NT2/D1 (cell line): ENCODE data around the gene KLHL6.

Source experiments
- SUZ12 ChIP-seq: IDR thresholded peaks from 2 replicates; pipeline ENCODE4 v1.6.1; 2011; ENCODE audit not compliant: insufficient read length, insufficient read depth; ENCODE audit errors: extremely low read depth
- YY1 ChIP-seq: IDR thresholded peaks from 2 replicates; pipeline ENCODE4 v1.6.1; 2011; ENCODE audit not compliant: insufficient read length, insufficient read depth
- ZNF274 ChIP-seq: IDR thresholded peaks from 2 replicates; pipeline ENCODE4 v1.6.1; 2011; ENCODE audit warnings: mild to moderate bottlenecking, low read depth, low read length

DNA sequence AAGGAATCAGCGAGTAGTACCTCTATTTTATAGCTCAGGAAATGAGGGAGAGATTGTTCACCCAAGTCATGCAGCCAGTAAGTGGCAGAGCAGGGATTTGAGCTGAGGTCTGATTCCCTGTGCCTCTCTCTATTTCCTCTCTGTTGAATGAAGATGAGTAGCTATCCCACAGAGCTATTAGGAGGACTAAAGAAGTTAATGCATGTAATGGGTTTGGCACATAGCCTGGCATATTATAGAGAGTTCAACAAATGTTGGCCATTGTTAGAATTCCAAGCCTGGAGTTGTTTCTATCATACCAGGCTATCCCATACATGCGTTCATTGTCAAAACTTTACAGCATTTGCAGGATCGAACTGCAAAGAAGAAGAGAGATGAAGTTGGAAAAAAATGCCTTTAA is 21.8 kb upstream of the KLHL6 start:
- TF ChIP-seq YY1 (no peak), SUZ12 (no peak), ZNF274 (no peak)
